Stimulated activated CD4-positive, alpha-beta T cell treated with anti-CD3 and anti-CD28 coated beads, Interleukin-12 subunit alpha, Interleukin-12 subunit beta, amount 100 ng/mL, for 4 hours (primary cell): ENCODE results near the gene MAMDC2.
"Not testable (repeated sequence)": the region's sequence is repeated elsewhere in the genome, so short reads cannot be mapped to it uniquely, and the experiment has no call there.

Experiments
- DNase-seq: peaks from one replicate; pipeline ENCODE4 v3.0.0-alpha.2; 2020

The MAMDC2 gene

GRCh38 chr9:70143394-70144130, 99.9 kb downstream of the MAMDC2 start:
- DNase-seq: no peak

- DNase-seq: no peak
Observed at GRCh38 chr9:70144131-70144503, 100.5 kb downstream of the MAMDC2 start.

DNA sequence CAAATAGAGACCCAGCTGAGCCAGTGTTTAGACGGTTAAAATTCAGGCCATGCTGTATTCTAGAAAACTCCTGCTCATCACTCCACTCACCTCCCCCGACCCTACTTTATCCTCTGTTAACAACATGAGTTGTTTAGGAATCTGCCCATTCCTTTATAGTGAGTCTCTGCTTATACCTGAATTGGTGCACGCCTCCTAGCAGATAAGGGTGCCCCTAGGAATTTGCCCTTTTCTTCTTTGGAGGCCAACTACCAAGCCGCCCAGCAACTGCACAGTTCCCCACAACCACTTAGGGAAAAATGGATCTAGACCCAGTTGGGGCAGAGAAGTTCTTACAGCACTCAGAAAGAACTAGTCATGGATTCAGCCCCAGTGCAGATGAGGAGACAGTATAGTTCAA, 102.3 kb downstream of the MAMDC2 start:
- no peak for DNase-seq

DNA sequence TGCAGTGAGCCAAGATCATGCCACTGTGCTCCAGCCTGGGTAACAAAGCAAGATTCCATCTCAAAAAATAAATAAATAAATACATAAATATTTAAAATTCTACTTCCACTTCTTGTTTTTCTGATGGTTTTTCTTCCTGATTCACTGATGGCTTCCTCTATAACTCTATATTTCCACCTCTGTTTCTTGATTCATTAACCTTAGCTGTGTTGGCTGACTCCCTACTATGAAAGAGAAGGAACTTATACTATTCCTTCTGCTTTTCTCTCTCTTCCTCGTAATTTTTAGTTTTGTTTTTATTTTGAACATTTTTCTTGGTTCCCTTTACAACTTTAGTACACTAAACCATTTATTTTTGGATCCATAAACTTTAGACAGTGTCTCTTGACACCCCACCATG, 103.5 kb downstream of the MAMDC2 start:
- no peak for DNase-seq

DNA sequence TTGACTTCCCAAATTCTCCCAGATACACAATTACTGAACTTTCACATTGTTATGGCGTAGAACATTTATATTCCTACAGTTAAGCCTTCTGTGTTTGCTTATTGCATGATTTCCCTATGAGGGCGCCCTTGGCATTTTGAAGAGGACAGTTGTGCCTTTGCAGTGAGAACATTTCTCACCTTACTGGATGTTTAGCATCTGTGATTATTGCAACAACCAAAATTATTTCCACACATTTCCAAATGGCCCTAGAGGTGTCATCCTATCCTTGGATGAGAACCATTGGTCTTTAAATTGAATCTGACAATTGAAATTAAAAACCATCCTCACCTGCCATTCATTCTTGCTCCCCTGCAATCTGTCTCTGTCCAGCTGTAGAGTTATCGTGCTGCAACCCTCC, 104.0 kb downstream of the MAMDC2 start:
- no peak for DNase-seq

DNA sequence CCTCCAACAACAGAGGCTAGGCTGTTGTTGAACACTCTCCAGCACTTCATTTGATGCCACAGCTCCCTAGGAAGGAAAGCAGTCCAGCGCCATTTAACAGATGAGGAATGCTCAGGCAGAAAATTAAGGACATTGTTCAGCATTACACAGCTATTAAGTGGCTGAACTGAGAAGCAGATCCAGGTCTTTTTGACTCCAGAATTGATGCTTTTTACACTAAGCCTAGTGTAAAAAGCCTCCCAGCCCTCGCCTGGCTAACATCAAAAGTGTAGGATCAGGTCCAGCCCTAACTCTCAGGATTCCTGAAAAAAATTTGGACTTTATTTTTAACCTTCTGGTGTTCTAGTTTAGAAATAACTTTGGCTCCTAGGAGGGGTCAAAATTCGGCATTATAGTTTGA, 108.7 kb downstream of the MAMDC2 start:
- DNase-seq: no peak

GRCh38 chr9:70156729-70157128, 113.1 kb downstream of the MAMDC2 start:
- no peak for DNase-seq

DNA sequence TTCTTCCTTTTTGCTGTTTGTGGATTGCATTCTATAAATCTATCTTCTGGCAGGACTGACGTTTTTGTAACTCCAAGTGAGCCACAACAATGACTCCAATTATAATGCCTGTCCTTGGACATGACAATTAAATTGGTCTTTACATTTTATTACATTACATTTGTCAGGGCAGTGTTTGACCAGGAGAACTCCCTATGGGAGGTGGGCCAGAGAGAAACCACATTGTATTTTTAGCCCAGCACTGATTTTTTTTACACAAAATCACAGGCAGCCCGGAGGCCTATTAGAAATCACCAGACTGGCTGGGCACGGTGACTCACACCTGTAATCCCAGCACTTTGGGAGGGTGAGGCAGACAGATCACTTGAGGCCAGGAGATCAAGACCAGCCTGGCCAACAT, 116.0 kb downstream of the MAMDC2 start:
- no peak for DNase-seq

- DNase-seq: no peak
Observed at GRCh38 chr9:70160686-70161600, 117.3 kb downstream of the MAMDC2 start.

DNA sequence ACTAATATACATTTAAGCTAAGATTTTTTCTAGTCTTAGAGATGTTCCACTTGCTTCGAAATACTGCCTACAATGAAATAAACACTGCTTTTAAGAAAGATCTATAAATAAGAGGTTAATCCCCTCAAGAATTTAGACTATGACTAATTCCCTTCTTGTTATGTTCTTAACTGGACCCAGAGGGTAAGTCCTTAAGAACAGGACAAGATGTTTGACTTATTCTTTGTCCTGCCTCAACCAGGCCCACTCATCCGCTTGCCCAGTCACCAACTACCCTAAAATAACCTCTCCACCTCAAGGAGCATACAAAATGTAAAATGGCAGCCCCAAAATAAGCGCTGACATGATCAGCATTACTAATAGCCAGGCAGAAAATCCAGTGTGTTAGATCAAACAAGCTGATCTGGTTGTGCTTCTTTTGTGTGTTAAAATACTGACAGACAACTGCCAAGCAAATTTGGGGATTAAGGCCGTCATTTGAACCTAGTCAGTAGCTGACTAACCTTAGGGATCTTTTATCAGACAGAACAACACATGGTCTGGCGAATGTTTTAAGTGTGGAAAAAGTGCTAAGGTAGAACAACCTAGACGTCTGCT, 121.5 kb downstream of the MAMDC2 start:
- no peak for DNase-seq

GRCh38 chr9:70168521-70168920, 124.9 kb downstream of the MAMDC2 start:
- DNase-seq: no peak

DNA sequence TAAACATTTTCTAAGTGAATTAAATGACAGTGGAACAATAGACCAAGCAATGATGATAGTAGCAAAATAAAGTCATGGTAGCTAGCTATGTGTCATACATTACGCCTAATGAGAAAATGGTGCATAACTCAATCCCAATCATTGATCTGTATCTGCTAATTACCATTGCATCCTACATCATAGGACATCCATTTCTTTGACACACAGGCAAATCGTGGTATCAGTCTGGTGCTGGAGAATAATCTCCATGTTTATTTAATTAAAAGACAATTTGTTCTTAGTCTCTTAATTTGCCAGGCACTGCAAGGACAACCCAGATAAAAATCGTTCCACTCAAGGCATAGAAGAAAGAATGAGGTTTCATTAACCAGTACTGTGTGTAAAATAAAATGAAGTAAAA, 125.6 kb downstream of the MAMDC2 start:
- DNase-seq: no peak

GRCh38 chr9:70170151-70170790, 126.6 kb downstream of the MAMDC2 start:
- DNase-seq: no peak

- no peak for DNase-seq
Observed at GRCh38 chr9:70172532-70172931, 128.9 kb downstream of the MAMDC2 start.

GRCh38 chr9:70177121-70177520, 133.5 kb downstream of the MAMDC2 start:
- DNase-seq: no peak

- DNase-seq: no peak
Observed at GRCh38 chr9:70192707-70193106, 149.1 kb downstream of the MAMDC2 start.

DNA sequence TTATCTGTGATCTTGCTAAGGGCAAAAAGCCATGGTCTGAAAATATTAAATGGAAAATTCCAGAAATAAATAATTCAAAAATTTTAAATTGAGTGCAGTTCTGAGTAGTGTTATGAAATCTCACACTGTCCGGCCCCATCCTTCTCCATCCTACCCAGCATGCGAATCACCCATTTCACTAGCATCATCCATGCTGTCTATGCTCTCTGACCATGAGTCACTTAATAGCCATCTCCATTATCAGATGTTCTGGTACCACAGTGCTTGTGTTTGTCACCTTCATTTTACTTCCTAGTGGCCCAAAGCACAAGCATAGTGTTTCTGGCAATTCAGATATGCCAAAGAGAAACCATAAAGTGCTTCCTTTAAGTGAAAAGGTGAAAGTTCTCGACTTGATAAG, 151.8 kb downstream of the MAMDC2 start:
- no peak for DNase-seq

- DNase-seq: no peak
Observed at GRCh38 chr9:70197216-70198044, 153.8 kb downstream of the MAMDC2 start.

DNA sequence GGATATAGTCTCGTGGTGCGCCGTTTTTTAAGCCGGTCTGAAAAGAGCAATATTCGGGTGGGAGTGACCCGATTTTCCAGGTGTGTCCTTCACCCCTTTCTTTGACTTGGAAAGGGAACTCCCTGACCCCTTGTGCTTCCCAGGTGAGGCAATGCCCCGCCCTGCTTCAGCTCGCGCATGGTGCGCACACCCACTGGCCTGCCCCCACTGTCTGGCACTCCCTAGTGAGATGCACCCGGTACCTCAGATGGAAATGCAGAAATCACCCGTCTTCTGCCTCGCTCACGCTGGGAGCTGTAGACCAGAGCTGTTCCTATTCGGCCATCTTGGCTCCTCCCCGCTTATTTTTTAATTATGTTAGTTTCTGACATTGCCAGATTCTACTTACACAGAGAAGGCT, 161.1 kb downstream of the MAMDC2 start:
- DNase-seq: not testable (repeated sequence)

DNA sequence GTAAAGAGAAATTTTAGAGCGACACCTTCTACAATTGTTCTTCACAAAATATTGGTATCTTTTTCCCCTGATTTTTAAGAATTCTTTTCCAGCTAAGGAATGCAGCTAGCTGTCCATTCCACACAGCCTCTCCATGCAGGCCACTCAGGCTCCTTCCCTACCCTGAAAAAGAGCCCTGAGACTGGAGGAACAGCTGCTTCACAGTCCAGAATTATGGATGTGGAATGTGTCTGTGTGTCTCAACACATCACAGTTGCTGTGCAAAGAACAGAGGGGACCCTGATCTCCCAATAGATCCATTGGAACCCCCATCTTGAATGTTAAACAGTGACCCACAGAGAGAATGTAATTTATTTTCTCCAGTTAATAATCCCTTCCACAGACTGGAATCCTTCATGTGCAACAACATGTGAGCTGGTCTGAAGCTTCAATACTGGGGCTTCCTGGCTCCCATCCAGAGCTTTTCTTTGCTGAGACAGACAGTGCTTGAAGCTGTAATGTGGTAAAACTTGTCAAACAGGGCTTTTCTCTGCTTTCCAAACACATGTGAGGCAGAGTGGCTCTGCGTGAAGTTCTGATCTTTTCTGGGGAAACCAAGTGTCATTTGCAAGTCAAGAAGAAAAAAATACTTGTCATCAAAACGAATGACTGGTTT, 161.8 kb downstream of the MAMDC2 start:
- no peak for DNase-seq

GRCh38 chr9:70217029-70217428, 173.4 kb downstream of the MAMDC2 start:
- DNase-seq: no peak

DNA sequence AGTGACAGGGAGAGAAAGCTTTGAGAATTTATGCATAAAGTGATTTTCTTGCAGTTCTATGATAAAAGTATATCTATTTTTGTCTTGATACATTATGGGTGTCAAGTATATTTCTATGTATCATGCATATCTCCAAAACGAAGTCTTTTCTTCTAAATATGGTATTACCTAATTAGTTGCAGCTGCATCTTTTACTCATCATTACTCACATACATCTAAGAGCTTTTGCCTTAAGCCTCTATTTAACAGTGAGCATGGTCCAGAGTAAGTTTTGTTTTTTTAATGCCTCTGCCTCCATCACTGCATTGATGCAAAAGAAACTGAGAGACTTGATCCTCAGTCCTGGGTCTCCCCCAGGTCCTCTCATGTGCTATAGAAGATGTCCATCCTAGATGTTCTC, 175.1 kb downstream of the MAMDC2 start:
- DNase-seq: no peak
